GM20000 (cell line): Measurements from ENCODE around the gene PRPF8.

Experiments
- DNase-seq: peaks from one replicate; pipeline ENCODE4 v3.0.0; 2012; ENCODE audit warnings: low spot score
- TF ChIP-seq, protein P1 (sequence below): IDR thresholded peaks from 2 replicates; pipeline ENCODE4 v1.5.1; 2012; ENCODE audit warnings: mild to moderate bottlenecking, control low read depth; ENCODE audit errors: extremely low read depth, missing control alignments

PRPF8 gene

DNA sequence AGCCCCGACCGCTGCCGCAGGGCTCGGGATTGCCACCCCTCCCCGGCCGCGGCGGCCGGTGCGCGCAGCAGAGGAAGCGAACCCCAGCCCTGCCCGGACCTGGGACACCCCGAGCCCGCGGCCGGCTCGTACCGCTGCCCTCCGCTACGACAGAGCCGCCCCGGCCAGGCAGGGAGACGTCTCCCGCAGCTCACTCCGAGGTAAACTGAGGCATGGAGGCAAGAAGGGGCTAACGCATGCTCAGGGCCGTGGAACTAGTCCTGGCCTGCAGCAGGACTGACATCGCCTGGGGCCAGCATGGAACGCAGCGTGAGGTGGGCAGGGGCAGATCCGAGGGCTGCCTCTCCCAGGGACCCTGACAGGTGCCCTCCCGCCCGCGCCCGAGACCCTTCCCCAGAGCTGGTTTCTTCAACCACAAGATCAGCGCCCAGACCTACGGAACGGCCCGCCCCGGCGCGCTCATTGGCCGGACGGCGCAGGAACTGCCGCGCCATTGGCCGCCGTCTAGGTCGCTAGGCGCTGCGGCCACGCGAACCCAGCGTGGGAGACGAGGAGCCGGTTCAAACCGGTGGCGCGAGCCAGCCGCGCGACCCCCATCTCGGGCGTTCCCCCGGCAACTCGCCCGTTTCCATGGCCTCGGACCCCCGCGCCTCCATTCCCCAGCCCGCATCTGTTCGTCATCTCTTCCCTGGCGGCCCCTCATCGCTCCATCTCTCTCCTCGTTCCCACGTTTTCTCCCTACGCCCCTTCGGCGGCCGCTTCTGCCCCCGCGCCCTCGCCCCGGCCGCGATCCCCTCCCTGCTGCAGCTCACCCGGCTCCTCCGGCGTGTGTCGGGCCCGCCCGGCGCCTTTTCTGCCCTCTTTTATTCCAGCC is 56.4 kb downstream of the PRPF8 start, which contains the start of gene SLC43A2:
Gene SLC43A2 (minus strand): TSS at position 853 of the 874 bp plus-strand sequence. CDS start 960 bp downstream, outside the sequence.
- peak; percentile 97 for DNase-seq
- TF ChIP-seq, protein P1, sequence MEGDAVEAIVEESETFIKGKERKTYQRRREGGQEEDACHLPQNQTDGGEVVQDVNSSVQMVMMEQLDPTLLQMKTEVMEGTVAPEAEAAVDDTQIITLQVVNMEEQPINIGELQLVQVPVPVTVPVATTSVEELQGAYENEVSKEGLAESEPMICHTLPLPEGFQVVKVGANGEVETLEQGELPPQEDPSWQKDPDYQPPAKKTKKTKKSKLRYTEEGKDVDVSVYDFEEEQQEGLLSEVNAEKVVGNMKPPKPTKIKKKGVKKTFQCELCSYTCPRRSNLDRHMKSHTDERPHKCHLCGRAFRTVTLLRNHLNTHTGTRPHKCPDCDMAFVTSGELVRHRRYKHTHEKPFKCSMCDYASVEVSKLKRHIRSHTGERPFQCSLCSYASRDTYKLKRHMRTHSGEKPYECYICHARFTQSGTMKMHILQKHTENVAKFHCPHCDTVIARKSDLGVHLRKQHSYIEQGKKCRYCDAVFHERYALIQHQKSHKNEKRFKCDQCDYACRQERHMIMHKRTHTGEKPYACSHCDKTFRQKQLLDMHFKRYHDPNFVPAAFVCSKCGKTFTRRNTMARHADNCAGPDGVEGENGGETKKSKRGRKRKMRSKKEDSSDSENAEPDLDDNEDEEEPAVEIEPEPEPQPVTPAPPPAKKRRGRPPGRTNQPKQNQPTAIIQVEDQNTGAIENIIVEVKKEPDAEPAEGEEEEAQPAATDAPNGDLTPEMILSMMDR: no peak

DNA sequence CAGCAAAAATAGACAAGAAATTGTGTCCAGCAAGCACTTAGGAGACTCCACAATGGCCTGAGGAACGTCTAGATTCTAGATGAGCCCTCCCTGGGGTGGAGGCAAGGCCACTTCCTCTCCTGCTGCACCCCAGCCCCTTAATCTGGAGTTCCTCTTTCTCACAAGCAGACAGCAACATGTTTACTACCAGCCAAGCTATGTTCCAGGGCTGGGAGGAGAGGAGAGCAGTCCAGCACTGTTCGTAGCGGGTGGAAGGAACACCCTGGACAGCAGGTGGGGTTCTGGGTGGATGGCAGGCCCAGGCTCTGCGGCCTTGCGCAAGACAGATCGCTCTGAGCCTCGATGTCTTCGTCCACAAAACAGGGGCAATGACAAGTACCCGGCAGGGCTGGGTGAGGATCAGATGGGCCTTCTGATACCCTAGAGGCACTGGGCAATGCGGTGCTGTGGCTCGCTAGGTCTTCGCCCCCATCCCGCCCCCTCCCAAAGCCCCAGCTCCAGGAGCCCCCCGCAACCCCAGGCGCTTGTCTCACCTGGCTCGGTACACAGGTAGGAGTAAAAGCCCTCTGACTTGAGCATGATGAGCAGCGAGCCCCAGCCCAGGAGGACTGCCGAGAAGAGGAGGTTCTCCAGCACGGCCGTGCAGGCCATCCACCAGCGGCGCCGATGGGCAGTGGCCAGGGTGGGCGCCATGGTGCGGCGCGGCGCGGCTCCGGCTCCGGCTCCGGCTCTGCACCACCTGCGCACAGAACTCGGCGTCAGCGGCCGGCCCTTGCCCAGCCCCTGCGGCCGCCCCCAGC is 57.3 kb downstream of the PRPF8 start:
- peak; percentile 76 for DNase-seq
- TF ChIP-seq, protein P1: no peak

DNA sequence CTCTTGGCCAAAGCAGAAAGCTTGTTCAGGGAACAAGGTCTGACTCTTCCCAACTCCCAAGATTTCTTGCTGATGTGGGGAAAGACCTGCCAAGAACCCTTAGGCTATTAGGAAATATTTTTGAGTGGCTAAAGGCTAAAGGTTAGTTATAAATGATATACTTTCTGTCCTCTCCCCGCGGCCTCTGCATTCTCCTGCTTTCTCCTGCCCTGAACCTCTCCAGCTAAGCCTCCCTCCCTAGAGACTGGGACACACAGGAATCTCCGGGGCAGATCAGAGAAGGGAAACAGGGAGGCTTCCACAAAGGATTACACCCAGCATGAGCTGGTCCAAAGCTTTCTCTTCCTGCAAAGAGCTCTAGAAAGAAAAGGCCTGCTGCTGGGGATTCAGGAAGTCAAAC is 58.3 kb downstream of the PRPF8 start:
- no peak for DNase-seq

DNA sequence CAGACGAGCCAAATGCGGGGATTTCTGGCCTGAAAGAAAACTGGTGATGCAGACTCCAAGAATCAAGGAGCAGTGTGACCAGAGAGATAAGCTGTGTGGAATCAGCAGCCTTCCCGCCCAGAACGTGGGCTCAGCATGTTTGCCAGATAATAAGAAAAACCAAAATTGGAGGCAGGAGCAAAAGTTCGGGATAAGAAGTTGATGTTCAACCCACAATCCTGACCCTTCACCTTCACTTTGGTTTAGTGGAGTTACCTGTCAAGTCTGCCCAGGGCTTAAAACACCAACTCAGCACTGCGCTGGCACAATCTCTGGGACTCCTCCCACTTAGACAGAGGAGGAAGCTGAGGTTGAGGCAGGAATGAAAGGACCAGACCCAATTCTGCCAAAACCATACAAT is 59.1 kb downstream of the PRPF8 start:
- TF ChIP-seq, protein P1: no peak
- DNase-seq: no peak

More for the DNA sequence above, 58.3 kb downstream of the PRPF8 start:
- TF ChIP-seq, protein P1: no peak

DNA sequence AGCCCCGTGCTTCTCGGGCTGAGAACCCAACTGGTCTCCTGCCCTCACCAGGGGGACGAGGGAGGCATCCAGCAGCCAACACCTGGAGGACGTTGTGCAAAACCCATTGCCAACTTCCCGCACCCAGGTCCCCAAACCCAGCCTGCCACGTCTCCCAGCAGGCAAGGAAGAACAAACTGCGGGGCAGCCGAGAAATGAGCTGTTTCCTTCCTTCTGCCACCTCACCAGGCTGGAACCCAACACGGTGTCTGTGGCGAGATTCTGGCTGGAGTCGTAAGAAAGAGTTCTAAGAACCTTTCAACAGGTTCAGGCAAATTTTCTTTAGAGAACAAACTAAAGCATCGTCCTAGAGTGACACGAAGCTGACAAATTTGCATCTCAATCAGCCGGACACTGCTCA is 59.6 kb downstream of the PRPF8 start:
- DNase-seq: no peak
- TF ChIP-seq, protein P1: no peak

DNA sequence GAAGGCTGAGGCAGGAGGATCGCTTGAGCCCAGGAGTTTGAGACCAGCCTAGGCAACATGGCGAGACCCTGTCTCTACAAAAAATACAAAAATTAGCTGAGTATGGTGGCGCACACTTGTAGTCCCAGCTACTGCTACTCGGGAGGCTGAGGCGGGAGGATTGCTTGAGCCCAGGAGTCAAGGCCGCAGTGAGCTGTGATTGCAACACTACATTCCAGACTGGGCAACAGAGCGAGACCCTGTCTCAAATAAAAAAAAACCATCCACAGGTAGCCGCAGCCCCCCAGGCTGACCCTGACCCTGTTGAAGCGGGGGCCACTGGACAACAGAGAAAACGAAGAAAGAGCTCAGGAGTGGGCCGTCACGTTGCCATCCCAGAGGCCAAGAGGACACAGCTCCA is 60.0 kb downstream of the PRPF8 start:
- no peak for DNase-seq
- TF ChIP-seq, protein P1: no peak
